ENCODE data around the gene RHBDD2.
"Not testable (repeated sequence)": the region's sequence is repeated elsewhere in the genome, so short reads cannot be mapped to it uniquely, and the experiment has no call there.

The RHBDD2 gene

GRCh38 chr7:75866114-75866488 lies 12.7 kb upstream of the RHBDD2 start:
- DNase-seq (ENCODE audit: low read depth in 2 of 2, low spot score in 1 of 2): no peak

- peak; percentile 13 to 28 for DNase-seq (ENCODE audit: low read depth in 2 of 2, low spot score in 1 of 2)
These were observed 12.1 kb upstream of the RHBDD2 start for GRCh38 chr7:75866489-75867389.

GRCh38 chr7:75867390-75867717 lies 11.5 kb upstream of the RHBDD2 start:
- no peak for DNase-seq (ENCODE audit: low read depth in 2 of 2, low spot score in 1 of 2)

- DNase-seq (ENCODE audit: low read depth in 2 of 2, low spot score in 1 of 2): no peak
These were observed 10.7 kb upstream of the RHBDD2 start for GRCh38 chr7:75868153-75868552.

GRCh38 chr7:75869776-75870379 lies 9.0 kb upstream of the RHBDD2 start:
- DNase-seq (ENCODE audit: low read depth in 2 of 2, low spot score in 1 of 2): no peak

- DNase-seq (ENCODE audit: low read depth in 2 of 2, low spot score in 1 of 2): no peak
These were observed 8.2 kb upstream of the RHBDD2 start for GRCh38 chr7:75870557-75871161.

GRCh38 chr7:75872073-75872782 lies 6.6 kb upstream of the RHBDD2 start:
- DNase-seq (ENCODE audit: low read depth in 2 of 2, low spot score in 1 of 2): no peak

- DNase-seq (ENCODE audit: low read depth in 2 of 2, low spot score in 1 of 2): not testable (repeated sequence)
These were observed 4.7 kb upstream of the RHBDD2 start for GRCh38 chr7:75874180-75874579.

GRCh38 chr7:75875113-75876080 lies 3.4 kb upstream of the RHBDD2 start:
- DNase-seq (ENCODE audit: low read depth in 2 of 2, low spot score in 1 of 2): no peak

GRCh38 chr7:75876126-75876881 lies 2.5 kb upstream of the RHBDD2 start:
- no peak for DNase-seq (ENCODE audit: low read depth in 2 of 2, low spot score in 1 of 2)

- no peak for DNase-seq (ENCODE audit: low read depth in 2 of 2, low spot score in 1 of 2)
These were observed 494 bp upstream of the RHBDD2 start for GRCh38 chr7:75878312-75878768.

- DNase-seq (ENCODE audit: low read depth in 2 of 2, low spot score in 1 of 2): no peak
These were observed 944 bp downstream of the RHBDD2 start for GRCh38 chr7:75879771-75880184.

- DNase-seq (ENCODE audit: low read depth in 2 of 2, low spot score in 1 of 2): no peak
These were observed 1.4 kb downstream of the RHBDD2 start for GRCh38 chr7:75880242-75880641.

GRCh38 chr7:75881436-75882095 lies 2.7 kb downstream of the RHBDD2 start:
- DNase-seq (ENCODE audit: low read depth in 2 of 2, low spot score in 1 of 2): no peak

GRCh38 chr7:75883265-75883824 lies 4.5 kb downstream of the RHBDD2 start:
- DNase-seq (ENCODE audit: low read depth in 2 of 2, low spot score in 1 of 2): not testable (repeated sequence)

- no peak for DNase-seq (ENCODE audit: low read depth in 2 of 2, low spot score in 1 of 2)
These were observed 5.6 kb downstream of the RHBDD2 start for GRCh38 chr7:75884476-75884875.

- DNase-seq (ENCODE audit: low read depth in 2 of 2, low spot score in 1 of 2): no peak
These were observed 6.2 kb downstream of the RHBDD2 start for GRCh38 chr7:75885036-75885435.

GRCh38 chr7:75887669-75888369 lies 9.0 kb downstream of the RHBDD2 start:
- no peak for DNase-seq (ENCODE audit: low read depth in 2 of 2, low spot score in 1 of 2)

Measured in stimulated activated CD8-positive, alpha-beta memory T cell treated with anti-CD3 and anti-CD28 coated beads, Interleukin-4, amount 100 ng/mL, for 1 hour (primary cell).